ENCODE results near the gene ESYT3. TPM values are rescaled to one million over a fixed set of nuclear protein-coding genes. Genes with fewer than 3 reads are reported as not detected.
"Not testable (repeated sequence)": the region's sequence is repeated elsewhere in the genome, so short reads cannot be mapped to it uniquely, and the experiment has no call there.

ESYT3 gene
- total RNA-seq, 3 donors from 2014 or later: 0.05 to 0.19 (median 0.13) TPM

GRCh38 chr3:138443521-138444503 lies 9.4 kb downstream of the ESYT3 start:
- H3K27me3 Mint-ChIP-seq (ENCODE audit: low read depth): peaks cover 7% of the 10 kb centered on the region
- H3K4me3 Mint-ChIP-seq: no peak overlapping the region
- no peaks in the 10 kb centered on the region for H3K36me3 Mint-ChIP-seq (ENCODE audit: insufficient read depth)
- DNase-seq: no peak
- no peaks in the 10 kb centered on the region for H3K4me1 Mint-ChIP-seq (ENCODE audit: low read depth)
- ATAC-seq: no peak
- no peaks in the 10 kb centered on the region for H3K9me3 Mint-ChIP-seq

- DNase-seq (no peak), ATAC-seq (no peak)
- Mint-ChIP-seq H3K27me3 (ENCODE audit: low read depth) (no peaks in the 10 kb centered on the region), H3K4me1 (ENCODE audit: low read depth) (no peaks in the 10 kb centered on the region), H3K4me3 (no peak overlapping the region), H3K36me3 (ENCODE audit: insufficient read depth) (no peaks in the 10 kb centered on the region), H3K9me3 (no peaks in the 10 kb centered on the region)
Observed at GRCh38 chr3:138445236-138445635, 10.8 kb downstream of the ESYT3 start.

GRCh38 chr3:138445654-138446053 lies 11.2 kb downstream of the ESYT3 start:
- DNase-seq (no peak), ATAC-seq (no peak)
- no peaks in the 10 kb centered on the region for H3K27me3 Mint-ChIP-seq (ENCODE audit: low read depth)
- no peak overlapping the region for H3K4me3 Mint-ChIP-seq
- H3K9me3 Mint-ChIP-seq: no peaks in the 10 kb centered on the region
- no peaks in the 10 kb centered on the region for H3K36me3 Mint-ChIP-seq (ENCODE audit: insufficient read depth)
- H3K4me1 Mint-ChIP-seq (ENCODE audit: low read depth): no peaks in the 10 kb centered on the region

GRCh38 chr3:138448631-138449030 lies 14.2 kb downstream of the ESYT3 start:
- ATAC-seq (no peak), DNase-seq (no peak)
- H3K4me3 Mint-ChIP-seq: no peak overlapping the region
- no peaks in the 10 kb centered on the region for H3K9me3 Mint-ChIP-seq
- H3K36me3 Mint-ChIP-seq (ENCODE audit: insufficient read depth): no peaks in the 10 kb centered on the region
- H3K27me3 Mint-ChIP-seq (ENCODE audit: low read depth): peaks cover 3% of the 10 kb centered on the region
- H3K4me1 Mint-ChIP-seq (ENCODE audit: low read depth): no peaks in the 10 kb centered on the region

- no peaks in the 10 kb centered on the region for H3K4me1 Mint-ChIP-seq (ENCODE audit: low read depth)
- peaks cover 3% of the 10 kb centered on the region for H3K27me3 Mint-ChIP-seq (ENCODE audit: low read depth)
- H3K36me3 Mint-ChIP-seq (ENCODE audit: insufficient read depth): no peaks in the 10 kb centered on the region
- no peak for DNase-seq
- H3K4me3 Mint-ChIP-seq: no peak overlapping the region
- no peak for ATAC-seq
- H3K9me3 Mint-ChIP-seq: no peaks in the 10 kb centered on the region
Observed at GRCh38 chr3:138449490-138449889, 15.1 kb downstream of the ESYT3 start.

- H3K36me3 Mint-ChIP-seq (ENCODE audit: insufficient read depth): no peaks in the 10 kb centered on the region
- H3K9me3 Mint-ChIP-seq: no peaks in the 10 kb centered on the region
- H3K4me1 Mint-ChIP-seq (ENCODE audit: low read depth): no peaks in the 10 kb centered on the region
- ATAC-seq (no peak), DNase-seq (no peak)
- H3K27me3 Mint-ChIP-seq (ENCODE audit: low read depth): peaks cover 3% of the 10 kb centered on the region
- H3K4me3 Mint-ChIP-seq: no peak overlapping the region
Observed at GRCh38 chr3:138450181-138450580, 15.8 kb downstream of the ESYT3 start.

GRCh38 chr3:138450704-138451424 lies 16.4 kb downstream of the ESYT3 start:
- H3K36me3 Mint-ChIP-seq (ENCODE audit: insufficient read depth): no peaks in the 10 kb centered on the region
- DNase-seq: no peak
- no peak for ATAC-seq
- H3K9me3 Mint-ChIP-seq: no peaks in the 10 kb centered on the region
- H3K4me1 Mint-ChIP-seq (ENCODE audit: low read depth): no peaks in the 10 kb centered on the region
- H3K4me3 Mint-ChIP-seq: no peak overlapping the region
- peaks cover 5% of the 10 kb centered on the region for H3K27me3 Mint-ChIP-seq (ENCODE audit: low read depth)

GRCh38 chr3:138451595-138452162 lies 17.3 kb downstream of the ESYT3 start:
- ATAC-seq (no peak), DNase-seq (no peak)
- no peaks in the 10 kb centered on the region for H3K36me3 Mint-ChIP-seq (ENCODE audit: insufficient read depth)
- peaks cover 4% of the 10 kb centered on the region for H3K4me1 Mint-ChIP-seq (ENCODE audit: low read depth)
- no peak overlapping the region for H3K4me3 Mint-ChIP-seq
- H3K9me3 Mint-ChIP-seq: no peaks in the 10 kb centered on the region
- peaks cover 5% of the 10 kb centered on the region for H3K27me3 Mint-ChIP-seq (ENCODE audit: low read depth)

GRCh38 chr3:138452436-138452835 lies 18.0 kb downstream of the ESYT3 start:
- no peaks in the 10 kb centered on the region for H3K9me3 Mint-ChIP-seq
- peaks cover 4% of the 10 kb centered on the region for H3K4me1 Mint-ChIP-seq (ENCODE audit: low read depth)
- peaks cover 5% of the 10 kb centered on the region for H3K27me3 Mint-ChIP-seq (ENCODE audit: low read depth)
- H3K4me3 Mint-ChIP-seq: no peak overlapping the region
- ATAC-seq (no peak), DNase-seq (no peak)
- no peaks in the 10 kb centered on the region for H3K36me3 Mint-ChIP-seq (ENCODE audit: insufficient read depth)

GRCh38 chr3:138453940-138454339 lies 19.5 kb downstream of the ESYT3 start:
- H3K4me1 Mint-ChIP-seq (ENCODE audit: low read depth); ATAC-seq; H3K9me3 Mint-ChIP-seq; DNase-seq; H3K36me3 Mint-ChIP-seq (ENCODE audit: insufficient read depth); H3K4me3 Mint-ChIP-seq; H3K27me3 Mint-ChIP-seq (ENCODE audit: low read depth): not testable (repeated sequence)

- H3K4me1 Mint-ChIP-seq (ENCODE audit: low read depth): peaks cover 4% of the 10 kb centered on the region
- peaks cover 5% of the 10 kb centered on the region for H3K27me3 Mint-ChIP-seq (ENCODE audit: low read depth)
- DNase-seq (no peak), ATAC-seq (no peak)
- H3K4me3 Mint-ChIP-seq: no peak overlapping the region
- no peaks in the 10 kb centered on the region for H3K9me3 Mint-ChIP-seq
- H3K36me3 Mint-ChIP-seq (ENCODE audit: insufficient read depth): no peaks in the 10 kb centered on the region
Observed at GRCh38 chr3:138455801-138456716, 21.6 kb downstream of the ESYT3 start.

GRCh38 chr3:138456961-138457862 lies 22.8 kb downstream of the ESYT3 start:
- no peak for DNase-seq
- ATAC-seq: no peak
- peaks cover 5% of the 10 kb centered on the region for H3K27me3 Mint-ChIP-seq (ENCODE audit: low read depth)

More at GRCh38 chr3:138456961-138457862, 22.8 kb downstream of the ESYT3 start:
- H3K4me1 Mint-ChIP-seq (ENCODE audit: low read depth): peaks cover 4% of the 10 kb centered on the region
- H3K4me3 Mint-ChIP-seq: no peak overlapping the region
- H3K36me3 Mint-ChIP-seq (ENCODE audit: insufficient read depth): no peaks in the 10 kb centered on the region
- no peaks in the 10 kb centered on the region for H3K9me3 Mint-ChIP-seq
